ENCODE results near the gene GCM1. TPM values are rescaled to one million over a fixed set of nuclear protein-coding genes. Genes with fewer than 3 reads are reported as not detected.

GCM1 gene
- total RNA-seq, 6 experiments from 2014 or later = not detected

DNA sequence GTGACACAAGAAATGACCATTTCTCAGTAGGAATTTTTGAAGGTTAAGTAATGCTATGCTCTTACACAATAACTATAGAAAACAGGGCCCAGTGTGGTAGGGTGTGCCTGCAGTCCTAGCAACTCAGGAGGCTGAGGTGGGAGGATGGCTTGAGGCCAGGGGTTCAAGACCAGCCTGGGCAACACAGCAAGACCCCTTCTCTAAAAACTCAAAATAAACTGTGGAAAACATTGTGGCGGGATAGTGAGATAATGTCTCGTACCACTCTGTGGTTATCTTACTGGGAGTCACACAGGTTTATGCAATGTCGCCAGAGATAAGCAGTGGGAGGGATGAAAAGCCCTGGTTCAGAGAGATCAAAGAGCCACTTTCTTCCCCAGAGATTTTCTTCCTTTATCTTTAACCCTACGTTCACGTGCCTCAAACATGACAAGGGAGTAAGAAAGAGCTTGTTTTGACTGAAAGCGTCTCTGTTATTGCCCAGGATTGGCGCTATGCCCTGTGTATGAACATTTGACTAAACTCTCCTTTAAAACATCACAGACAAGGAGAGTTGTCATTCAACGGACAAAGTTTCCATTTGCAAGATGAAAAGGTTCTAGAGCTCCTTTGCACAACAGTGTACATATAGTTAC, 13.9 kb downstream of the GCM1 start:
- H3K27ac ChIP-seq = no peak overlapping the region
- no peak overlapping the region for H3K4me3 ChIP-seq
- TF ChIP-seq, protein P1, sequence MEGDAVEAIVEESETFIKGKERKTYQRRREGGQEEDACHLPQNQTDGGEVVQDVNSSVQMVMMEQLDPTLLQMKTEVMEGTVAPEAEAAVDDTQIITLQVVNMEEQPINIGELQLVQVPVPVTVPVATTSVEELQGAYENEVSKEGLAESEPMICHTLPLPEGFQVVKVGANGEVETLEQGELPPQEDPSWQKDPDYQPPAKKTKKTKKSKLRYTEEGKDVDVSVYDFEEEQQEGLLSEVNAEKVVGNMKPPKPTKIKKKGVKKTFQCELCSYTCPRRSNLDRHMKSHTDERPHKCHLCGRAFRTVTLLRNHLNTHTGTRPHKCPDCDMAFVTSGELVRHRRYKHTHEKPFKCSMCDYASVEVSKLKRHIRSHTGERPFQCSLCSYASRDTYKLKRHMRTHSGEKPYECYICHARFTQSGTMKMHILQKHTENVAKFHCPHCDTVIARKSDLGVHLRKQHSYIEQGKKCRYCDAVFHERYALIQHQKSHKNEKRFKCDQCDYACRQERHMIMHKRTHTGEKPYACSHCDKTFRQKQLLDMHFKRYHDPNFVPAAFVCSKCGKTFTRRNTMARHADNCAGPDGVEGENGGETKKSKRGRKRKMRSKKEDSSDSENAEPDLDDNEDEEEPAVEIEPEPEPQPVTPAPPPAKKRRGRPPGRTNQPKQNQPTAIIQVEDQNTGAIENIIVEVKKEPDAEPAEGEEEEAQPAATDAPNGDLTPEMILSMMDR (IDR thresholded peaks at IDR 0.05) = no peak
- TF ChIP-seq POLR2A (IDR thresholded peaks at IDR 0.05) = no peak
- H3K36me3 ChIP-seq = no peaks in the 10 kb centered on the region
- no peak for DNase-seq
- intact Hi-C loops (cut with DNase I) = no loop called here
- no peaks in the 10 kb centered on the region for H3K4me1 ChIP-seq
- no peak for ATAC-seq
- H3K9me3 ChIP-seq = no peaks in the 10 kb centered on the region
- H3K27me3 ChIP-seq = no peaks in the 10 kb centered on the region
- 31% methylated on average over 8 of the region's 8 CpGs for WGBS (ENCODE audit: insufficient coverage, low coverage, low lambda C conversion rate, missing lambda C conversion rate)

DNA sequence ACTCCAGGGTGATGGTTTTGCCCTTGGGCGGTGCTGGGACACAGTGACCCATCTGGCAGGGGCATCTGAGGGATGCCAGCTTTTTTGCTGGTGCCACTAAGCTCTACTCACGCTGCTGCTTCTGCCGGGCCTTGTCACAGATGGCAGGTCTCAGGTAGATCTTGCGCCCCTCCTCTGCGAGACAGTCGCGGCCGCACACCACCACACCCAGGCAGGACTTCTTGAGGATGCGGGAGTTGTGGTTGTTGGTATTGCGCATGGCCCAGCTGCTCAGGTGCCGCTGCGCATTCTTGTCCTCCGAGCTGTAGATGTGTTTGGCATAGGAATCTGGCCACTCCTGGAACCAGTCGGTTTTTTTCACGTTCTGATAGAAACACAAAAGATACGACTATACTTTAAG, 14.7 kb downstream of the GCM1 start:
- 83% methylated on average over 2 of the region's 16 CpGs for WGBS (ENCODE audit: insufficient coverage, low coverage, low lambda C conversion rate, missing lambda C conversion rate)
- no peak for TF ChIP-seq POLR2A (IDR thresholded peaks at IDR 0.05)
- TF ChIP-seq, protein P1 (IDR thresholded peaks at IDR 0.05) = no peak
- no peak for DNase-seq
- Histone ChIP-seq H3K27ac (no peak overlapping the region), H3K27me3 (no peaks in the 10 kb centered on the region), H3K4me3 (no peak overlapping the region), H3K9me3 (no peaks in the 10 kb centered on the region), H3K4me1 (no peaks in the 10 kb centered on the region), H3K36me3 (no peaks in the 10 kb centered on the region)
- no peak for ATAC-seq
- intact Hi-C loops (cut with DNase I) = no loop called here

DNA sequence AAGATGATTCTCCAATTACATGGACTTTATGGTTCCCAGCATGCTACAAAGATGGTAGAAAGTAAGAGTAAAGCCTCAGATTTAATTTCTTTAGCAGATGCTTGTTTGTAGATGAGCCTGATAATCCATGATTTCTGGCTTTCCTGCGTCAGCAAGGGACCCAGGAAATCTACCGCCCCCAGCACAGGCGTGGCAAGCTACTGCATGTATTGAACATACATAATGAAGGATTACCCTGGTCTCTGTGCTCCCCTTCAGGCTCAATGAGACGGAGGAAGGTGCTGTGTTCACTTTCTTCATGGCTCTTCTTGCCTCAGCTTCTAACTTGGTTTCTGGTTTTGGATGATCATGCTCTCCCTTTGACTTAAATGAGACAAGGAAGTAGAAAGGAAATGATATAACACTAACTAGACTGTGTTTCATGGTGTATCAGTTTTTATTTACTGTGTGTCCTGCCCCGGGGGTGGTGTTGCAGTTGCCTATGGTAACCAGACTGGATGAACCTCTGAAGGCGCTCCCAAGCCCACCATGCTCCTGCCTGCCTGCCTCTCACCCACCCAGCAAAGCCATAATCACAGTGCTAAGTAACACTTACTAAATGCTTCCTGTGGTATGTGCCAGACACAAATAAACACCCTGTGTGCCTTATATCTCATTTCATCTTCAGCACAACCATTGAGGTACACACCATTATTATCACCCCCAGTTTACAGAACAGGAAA, 17.9 kb downstream of the GCM1 start:
- WGBS (ENCODE audit: insufficient coverage, low coverage, low lambda C conversion rate, missing lambda C conversion rate) = 62% methylated on average over 5 of the region's 6 CpGs
- TF ChIP-seq, protein P1 (IDR thresholded peaks at IDR 0.05) = no peak
- no peak for TF ChIP-seq POLR2A (IDR thresholded peaks at IDR 0.05)
- intact Hi-C loops (cut with DNase I) = no loop called here
- Histone ChIP-seq H3K4me3 (no peak overlapping the region), H3K9me3 (no peaks in the 10 kb centered on the region), H3K27ac (no peak overlapping the region), H3K27me3 (no peaks in the 10 kb centered on the region), H3K4me1 (no peaks in the 10 kb centered on the region), H3K36me3 (no peaks in the 10 kb centered on the region)
- DNase-seq (no peak), ATAC-seq (no peak)

DNA sequence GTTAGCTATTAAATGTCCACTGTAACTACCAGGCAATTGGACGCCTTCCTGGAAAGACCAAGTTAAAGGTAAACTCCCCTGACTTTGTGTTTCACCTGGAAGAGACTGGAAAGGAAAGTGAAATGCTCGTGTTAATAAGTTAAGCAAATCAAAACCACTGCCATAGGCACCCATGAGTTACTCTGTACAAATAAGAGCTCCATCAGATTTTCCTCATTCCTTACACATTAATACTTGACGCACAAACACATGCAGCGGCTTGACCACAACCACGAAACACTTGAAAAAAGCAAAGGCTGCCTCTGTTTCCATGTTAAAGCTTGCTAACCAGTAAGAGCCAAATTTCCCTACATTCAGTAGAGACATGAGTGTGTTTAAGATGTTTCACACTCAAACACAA, 19.8 kb downstream of the GCM1 start:
- intact Hi-C loops (cut with DNase I) = no loop called here
- Histone ChIP-seq H3K9me3 (no peaks in the 10 kb centered on the region), H3K27me3 (no peaks in the 10 kb centered on the region), H3K4me1 (no peaks in the 10 kb centered on the region), H3K36me3 (no peaks in the 10 kb centered on the region), H3K27ac (no peak overlapping the region), H3K4me3 (no peak overlapping the region)
- 64% methylated on average over 4 of the region's 5 CpGs for WGBS (ENCODE audit: insufficient coverage, low coverage, low lambda C conversion rate, missing lambda C conversion rate)
- DNase-seq (no peak), ATAC-seq (no peak)
- TF ChIP-seq, protein P1 (IDR thresholded peaks at IDR 0.05) = no peak
- no peak for TF ChIP-seq POLR2A (IDR thresholded peaks at IDR 0.05)
